HL-60 (cell line): Measurements from ENCODE around the gene SCIMP.

ENCODE experiments used
- CTCF ChIP-seq: IDR thresholded peaks from one replicate; pipeline ENCODE4 v1.5.1; 2011; ENCODE audit warnings: low read length, control low read depth, inconsistent platforms; ENCODE audit not compliant: insufficient read depth
- REST ChIP-seq: IDR thresholded peaks from 2 replicates; pipeline ENCODE4 v1.6.1; 2012; ENCODE audit warnings: low read depth; ENCODE audit not compliant: insufficient replicate concordance

GRCh38 chr17:5264893-5265292, 30.2 kb upstream of the SCIMP start:
- no peak for TF ChIP-seq REST
- TF ChIP-seq CTCF: no peak
